Fibroblast of lung (primary cell): ENCODE measurements around the gene ST6GALNAC4. TPM values are rescaled to one million over a fixed set of nuclear protein-coding genes. Genes with fewer than 3 reads are reported as not detected.

ENCODE experiments used
- DNase-seq, 2 donors: peaks; one replicate each; pipeline versions ENCODE4 v3.0.0 to v3.0.0-alpha.2; 2010; ENCODE audit warnings: low read depth in 2 of 2
- H2AFZ ChIP-seq: 2 replicates; pipeline ENCODE4 v1.5.1; 2012; ENCODE audit warnings: low read length, control low read depth, inconsistent platforms
- H3K27ac ChIP-seq: 2 replicates; pipeline ENCODE4 v1.5.1; 2011; ENCODE audit warnings: low read length, control low read depth; ENCODE audit not compliant: insufficient read depth
- H3K27me3 ChIP-seq: 2 replicates; pipeline ENCODE4 v1.5.1; 2011; ENCODE audit warnings: mild to moderate bottlenecking, low read length; ENCODE audit not compliant: control insufficient read depth, insufficient read depth
- H3K36me3 ChIP-seq: 2 replicates; pipeline ENCODE4 v1.5.1; 2011; ENCODE audit warnings: low read length; ENCODE audit not compliant: control insufficient read depth, insufficient read depth
- H3K4me1 ChIP-seq: 2 replicates; pipeline ENCODE4 v1.5.1; 2011; ENCODE audit warnings: low read length; ENCODE audit not compliant: control insufficient read depth, insufficient read depth; ENCODE audit errors: extremely low read depth
- H3K4me2 ChIP-seq: 2 replicates; pipeline ENCODE4 v1.5.1; 2011; ENCODE audit warnings: low read length, control low read depth; ENCODE audit not compliant: insufficient read depth; ENCODE audit errors: extremely low read depth
- H3K4me3 ChIP-seq, 4 experiments: fragments of 200-600 bp in 1 of 4; sonication (generic) in 1 of 4; replicated peaks in 1 of 4; 2 replicates each; pipeline ENCODE4 v1.5.1; 2011 to 2016; ENCODE audit warnings: low read length in 4 of 4, low read depth in 3 of 4, mild to moderate bottlenecking in 3 of 4, control low read depth in 2 of 4, inconsistent platforms in 1 of 4, mixed read lengths in 1 of 4; ENCODE audit not compliant: insufficient read depth in 1 of 4; ENCODE audit errors: control extremely low read depth in 1 of 4
- H3K79me2 ChIP-seq: 2 replicates; pipeline ENCODE4 v1.5.1; 2012; ENCODE audit warnings: mild to moderate bottlenecking, low read length, inconsistent platforms; ENCODE audit not compliant: control insufficient read depth, insufficient read depth
- H3K9ac ChIP-seq: 2 replicates; pipeline ENCODE4 v1.5.1; 2011; ENCODE audit warnings: mild to moderate bottlenecking, low read length, control low read depth; ENCODE audit not compliant: insufficient read depth
- H3K9me3 ChIP-seq: 2 replicates; pipeline ENCODE4 v1.5.1; 2012; ENCODE audit warnings: low read depth, low read length; ENCODE audit not compliant: control insufficient read depth, insufficient read depth
- H4K20me1 ChIP-seq: 2 replicates; pipeline ENCODE4 v1.5.1; 2011; ENCODE audit warnings: low read length; ENCODE audit not compliant: control insufficient read depth, insufficient read depth; ENCODE audit errors: extremely low read depth
- CTCF ChIP-seq, 2 donors: IDR thresholded peaks in 1 of 2; conservative IDR thresholded peaks in 1 of 2; 1 replicate in 1 of 2; 2 replicates in 1 of 2; pipeline ENCODE4 v1.5.1; 2011 to 2012; ENCODE audit warnings: low read length in 2 of 2, control low read depth in 1 of 2, inconsistent platforms in 1 of 2, low read depth in 1 of 2, mild to moderate bottlenecking in 1 of 2
- EZH2 ChIP-seq: IDR thresholded peaks from 2 replicates; pipeline ENCODE4 v1.5.1; 2012; ENCODE audit warnings: low read length, control low read depth, mild to moderate bottlenecking; ENCODE audit errors: missing control alignments
- polyA plus RNA-seq, 2 donors: library from polyadenylated mRNA; depleted of rRNA in 1 of 2; stranded (reverse) in 1 of 2; unstranded in 1 of 2; fragments of >200 nt; gene quantifications; 2 replicates each; pipeline ENCODE4 v1.2.1, GENCODE V29; 2011 to 2012; ENCODE audit warnings: missing spikeins in 1 of 2
- total RNA-seq: library from RNA; depleted of rRNA; stranded (reverse); fragments of >200 nt; gene quantifications from 2 replicates; pipeline ENCODE4 v1.2.1, GENCODE V29; 2014

ST6GALNAC4 gene
- total and polyA plus RNA-seq, 2 donors (not counting 1 experiment from before 2014, with no cell fraction given): 16.4 to 28.1 TPM

DNA sequence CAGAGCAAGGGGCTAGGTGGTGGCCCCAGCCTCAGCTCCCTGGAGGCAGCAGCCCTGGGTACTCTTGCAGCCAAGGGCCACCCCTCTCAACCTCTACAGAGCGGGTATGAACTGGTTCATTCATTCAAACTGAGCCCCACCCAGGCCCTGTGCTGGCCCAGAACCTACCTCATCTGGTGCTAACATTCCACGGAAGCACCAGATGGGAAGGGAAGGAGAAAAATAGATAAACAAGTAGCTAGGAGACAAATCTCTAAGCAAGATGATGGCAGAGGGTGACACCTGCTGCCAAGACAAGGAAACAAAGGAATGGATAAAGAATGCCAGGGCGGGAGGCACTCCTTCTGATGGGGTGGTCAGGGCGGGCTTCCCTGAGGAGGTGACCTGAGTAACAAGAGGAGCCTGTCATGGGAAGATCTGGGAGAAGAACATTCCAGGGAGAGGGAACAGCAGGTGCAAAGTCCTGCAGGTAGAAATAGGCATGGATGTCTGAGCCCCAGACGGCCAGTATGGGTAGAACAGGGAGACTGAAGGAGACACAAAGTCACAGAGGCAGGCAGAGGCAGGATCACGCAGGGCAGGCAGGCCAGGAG is 6.1 kb downstream of the ST6GALNAC4 start:
- peak; percentile 38 to 47 for DNase-seq
- H3K4me3 ChIP-seq: no peak overlapping the region
- no peaks in the 10 kb centered on the region for H3K9me3 ChIP-seq
- H3K27me3 ChIP-seq: no peaks in the 10 kb centered on the region
- H3K4me1 ChIP-seq: peaks cover 16% of the 10 kb centered on the region
- H2AFZ ChIP-seq: no peak overlapping the region
- no peak overlapping the region for H3K9ac ChIP-seq
- no peak overlapping the region for H3K27ac ChIP-seq
- H3K36me3 ChIP-seq: peaks cover 18% of the 10 kb centered on the region
- H4K20me1 ChIP-seq: no peaks in the 10 kb centered on the region
- TF ChIP-seq CTCF (conservative IDR thresholded peaks at IDR 0.05 in 1 of 2, IDR thresholded peaks at IDR 0.05 in 1 of 2; ENCODE audit: low read depth in 1 of 2, low read length in 2 of 2) (no peak), EZH2 (no peak)
- H3K4me2 ChIP-seq: no peak overlapping the region
- H3K79me2 ChIP-seq: no peaks in the 10 kb centered on the region

- H3K9me3 ChIP-seq: no peaks in the 10 kb centered on the region
- peaks cover 18% of the 10 kb centered on the region for H3K36me3 ChIP-seq
- no peaks in the 10 kb centered on the region for H3K79me2 ChIP-seq
- no peak for TF ChIP-seq CTCF (conservative IDR thresholded peaks at IDR 0.05 in 1 of 2, IDR thresholded peaks at IDR 0.05 in 1 of 2; ENCODE audit: low read depth in 1 of 2, low read length in 2 of 2)
- no peak for TF ChIP-seq EZH2
- no peak overlapping the region for H3K4me3 ChIP-seq
- no peaks in the 10 kb centered on the region for H3K27me3 ChIP-seq
- H3K27ac ChIP-seq: no peak overlapping the region
- DNase-seq: no peak
- peaks cover 12% of the 10 kb centered on the region for H3K4me1 ChIP-seq
- no peak overlapping the region for H3K4me2 ChIP-seq
- H3K9ac ChIP-seq: no peak overlapping the region
- no peaks in the 10 kb centered on the region for H4K20me1 ChIP-seq
- H2AFZ ChIP-seq: no peak overlapping the region
Measured at GRCh38 chr9:127909839-127910273, 7.0 kb downstream of the ST6GALNAC4 start.

DNA sequence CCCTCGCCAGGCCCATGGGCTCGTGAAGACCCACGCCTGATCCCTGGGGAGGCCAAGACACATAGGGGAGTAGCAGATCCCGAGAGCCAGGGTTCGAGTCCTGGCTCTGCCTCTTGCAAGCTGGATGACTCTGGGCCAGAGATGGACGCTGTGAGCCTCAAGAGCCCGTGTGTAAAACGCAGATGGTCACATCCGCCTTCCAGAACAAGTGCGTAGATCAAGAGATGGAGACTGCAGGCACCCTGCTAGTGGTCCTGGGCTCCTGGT is 8.2 kb downstream of the ST6GALNAC4 start:
- Histone ChIP-seq H2AFZ (no peak overlapping the region), H3K27ac (no peak overlapping the region), H3K27me3 (no peaks in the 10 kb centered on the region), H3K4me3 (no peak overlapping the region), H3K79me2 (no peaks in the 10 kb centered on the region), H3K36me3 (peaks cover 16% of the 10 kb centered on the region), H3K9ac (no peak overlapping the region), H3K9me3 (no peaks in the 10 kb centered on the region), H3K4me1 (peaks cover 23% of the 10 kb centered on the region), H4K20me1 (no peaks in the 10 kb centered on the region), H3K4me2 (no peak overlapping the region)
- TF ChIP-seq EZH2: no peak
- TF ChIP-seq CTCF (conservative IDR thresholded peaks at IDR 0.05 in 1 of 2, IDR thresholded peaks at IDR 0.05 in 1 of 2; ENCODE audit: low read depth in 1 of 2, low read length in 2 of 2): no peak
- no peak for DNase-seq
